ENCODE data around the gene ROR1.

GRCh38 chr1:64072089-64072793, 298.4 kb downstream of the ROR1 start:
- TF ChIP-seq CTCF (IDR thresholded peaks at IDR 0.05) (no peak), POLR2A (IDR thresholded peaks at IDR 0.05) (no peak)

Data from right lobe of liver (tissue), 4 donors.